ENCODE data around the gene GGA1.

The GGA1 gene

GRCh38 chr22:37626556-37627075 is 18.0 kb downstream of the GGA1 start:
- TF ChIP-seq CTCF (conservative IDR thresholded peaks at IDR 0.05; ENCODE audit: low read depth, low read length), result no peak
- no peak for DNase-seq (ENCODE audit: low read depth)
- no peak overlapping the region for H3K4me3 ChIP-seq (ENCODE audit: low read length)

GRCh38 chr22:37627121-37627520 is 18.5 kb downstream of the GGA1 start:
- no peak for TF ChIP-seq CTCF (conservative IDR thresholded peaks at IDR 0.05; ENCODE audit: low read depth, low read length)
- H3K4me3 ChIP-seq (ENCODE audit: low read length), result no peak overlapping the region
- no peak for DNase-seq (ENCODE audit: low read depth)

GRCh38 chr22:37627545-37627944 is 18.9 kb downstream of the GGA1 start:
- TF ChIP-seq CTCF (conservative IDR thresholded peaks at IDR 0.05; ENCODE audit: low read depth, low read length), result no peak
- H3K4me3 ChIP-seq (ENCODE audit: low read length), result no peak overlapping the region
- DNase-seq (ENCODE audit: low read depth), result no peak

- H3K4me3 ChIP-seq (ENCODE audit: low read length), result no peak overlapping the region
- no peak for TF ChIP-seq CTCF (conservative IDR thresholded peaks at IDR 0.05; ENCODE audit: low read depth, low read length)
- DNase-seq (ENCODE audit: low read depth), result no peak
These were observed 20.2 kb downstream of the GGA1 start for GRCh38 chr22:37628830-37629229.

GRCh38 chr22:37629928-37630327 is 21.3 kb downstream of the GGA1 start:
- no peak for TF ChIP-seq CTCF (conservative IDR thresholded peaks at IDR 0.05; ENCODE audit: low read depth, low read length)

GRCh38 chr22:37630839-37631435 is 22.3 kb downstream of the GGA1 start:
- no peak for TF ChIP-seq CTCF (conservative IDR thresholded peaks at IDR 0.05; ENCODE audit: low read depth, low read length)
- no peak for DNase-seq (ENCODE audit: low read depth)
- no peak overlapping the region for H3K4me3 ChIP-seq (ENCODE audit: low read length)

More at GRCh38 chr22:37629928-37630327, 21.3 kb downstream of the GGA1 start:
- no peak overlapping the region for H3K4me3 ChIP-seq (ENCODE audit: low read length)
- no peak for DNase-seq (ENCODE audit: low read depth)

GRCh38 chr22:37631448-37632173 is 23.0 kb downstream of the GGA1 start:
- no peak for TF ChIP-seq CTCF (conservative IDR thresholded peaks at IDR 0.05; ENCODE audit: low read depth, low read length)
- H3K4me3 ChIP-seq (ENCODE audit: low read length), result no peak overlapping the region

More at GRCh38 chr22:37631448-37632173, 23.0 kb downstream of the GGA1 start:
- no peak for DNase-seq (ENCODE audit: low read depth)
